Measurements from ENCODE around the gene MLLT3.

MLLT3 gene

GRCh38 chr9:20294046-20294750 is 328.1 kb downstream of the MLLT3 start:
- no peak for TF ChIP-seq CTCF (IDR thresholded peaks at IDR 0.05; ENCODE audit: control insufficient read depth, insufficient read depth, low read depth, low read length, missing control alignments)
- no peak overlapping the region for H3K4me3 ChIP-seq (ENCODE audit: control insufficient read depth, low read depth, low read length)
- no peak for DNase-seq (ENCODE audit: low read depth)

- peak; percentile 38 for TF ChIP-seq CTCF (IDR thresholded peaks at IDR 0.05; ENCODE audit: control insufficient read depth, insufficient read depth, low read depth, low read length, missing control alignments)
- H3K4me3 ChIP-seq (ENCODE audit: control insufficient read depth, low read depth, low read length): no peak overlapping the region
- no peak for DNase-seq (ENCODE audit: low read depth)
Measured at GRCh38 chr9:20292002-20292401, 330.3 kb downstream of the MLLT3 start.
